Spinal cord (tissue), 10 donors: ENCODE data around the gene C5orf63. TPM values are rescaled to one million over a fixed set of nuclear protein-coding genes. Genes with fewer than 3 reads are reported as not detected.

Source experiments
- DNase-seq, 6 donors: peaks; one replicate each; pipeline versions ENCODE4 v3.0.0 to v3.0.0-alpha.2; 2013 to 2015; ENCODE audit warnings: low spot score in 6 of 6, low read depth in 4 of 6
- H3K27ac ChIP-seq: one replicate; pipeline ENCODE4 v1.5.1; 2013; ENCODE audit warnings: low read depth, low read length, control low read depth
- H3K27me3 ChIP-seq: one replicate; pipeline ENCODE4 v1.6.1; 2013; ENCODE audit warnings: low read length; ENCODE audit not compliant: control insufficient read depth, insufficient read depth
- H3K36me3 ChIP-seq: one replicate; pipeline ENCODE4 v1.6.1; 2013; ENCODE audit warnings: low read length; ENCODE audit not compliant: control insufficient read depth, insufficient read depth
- H3K4me1 ChIP-seq: one replicate; pipeline ENCODE4 v1.6.1; 2013; ENCODE audit warnings: low read length; ENCODE audit not compliant: control insufficient read depth, insufficient read depth
- H3K4me3 ChIP-seq: one replicate; pipeline ENCODE4 v1.5.1; 2013; ENCODE audit warnings: low read depth, low read length, control low read depth
- H3K9me3 ChIP-seq: one replicate; pipeline ENCODE4 v1.6.1; 2013; ENCODE audit warnings: low read length; ENCODE audit not compliant: control insufficient read depth, insufficient read depth
- WGBS: methylation state at CpG from one replicate; pipeline ENCODE4 v1.1.5; 2013; ENCODE audit warnings: missing lambda C conversion rate; ENCODE audit not compliant: insufficient coverage; 5-methylcytosine and 5-hydroxymethylcytosine counted together
- polyA plus RNA-seq, 2 donors: library from polyadenylated mRNA; unstranded; fragments of 120-200 nt; gene quantifications; one replicate each; pipeline ENCODE4 v1.2.1, GENCODE V29; 2013; ENCODE audit not compliant: insufficient read length in 2 of 2
- total RNA-seq, 2 donors: library from RNA; depleted of rRNA in 1 of 2; stranded (reverse); fragments of 120-200 nt in 1 of 2; fragments of >200 nt in 1 of 2; gene quantifications; one replicate each; pipeline versions ENCODE4 v1.2.3 to v1.2.4, GENCODE V29; 2013 to 2014
- donor health status: healthy.

Gene C5orf63
- total and polyA plus RNA-seq, 4 donors: 8.5 to 9.6 (median 9.1) TPM

GRCh38 chr5:127042593-127042992 lies 30.7 kb downstream of the C5orf63 start:
- no CpG with 5 or more reads among the region's 2 CpGs for WGBS
- Histone ChIP-seq H3K4me1 (no peaks in the 10 kb centered on the region), H3K27ac (no peak overlapping the region), H3K27me3 (no peaks in the 10 kb centered on the region), H3K36me3 (no peaks in the 10 kb centered on the region), H3K9me3 (no peaks in the 10 kb centered on the region), H3K4me3 (no peak overlapping the region)
- no peak for DNase-seq

GRCh38 chr5:127041571-127041970 lies 31.7 kb downstream of the C5orf63 start:
- H3K36me3 ChIP-seq: no peaks in the 10 kb centered on the region
- no peaks in the 10 kb centered on the region for H3K9me3 ChIP-seq
- H3K27ac ChIP-seq: no peak overlapping the region
- DNase-seq: peak in 1 of 6 donors; percentile 56
- no CpG with 5 or more reads among the region's 3 CpGs for WGBS
- no peaks in the 10 kb centered on the region for H3K27me3 ChIP-seq
- no peaks in the 10 kb centered on the region for H3K4me1 ChIP-seq
- no peak overlapping the region for H3K4me3 ChIP-seq

GRCh38 chr5:127040796-127041520 lies 32.3 kb downstream of the C5orf63 start:
- WGBS: 46% methylated on average over 4 of the region's 9 CpGs
- Histone ChIP-seq H3K4me1 (no peaks in the 10 kb centered on the region), H3K9me3 (no peaks in the 10 kb centered on the region), H3K36me3 (no peaks in the 10 kb centered on the region), H3K27ac (no peak overlapping the region), H3K27me3 (no peaks in the 10 kb centered on the region), H3K4me3 (no peak overlapping the region)
- DNase-seq: peak in 1 of 6 donors; percentile 9

- H3K36me3 ChIP-seq: no peaks in the 10 kb centered on the region
- H3K4me3 ChIP-seq: no peak overlapping the region
- H3K4me1 ChIP-seq: no peaks in the 10 kb centered on the region
- 20% methylated on average over 1 of the region's 4 CpGs for WGBS
- no peak overlapping the region for H3K27ac ChIP-seq
- H3K27me3 ChIP-seq: no peaks in the 10 kb centered on the region
- DNase-seq: peak in 1 of 6 donors; percentile 47
- no peaks in the 10 kb centered on the region for H3K9me3 ChIP-seq
Observed at GRCh38 chr5:127038550-127038949, 34.8 kb downstream of the C5orf63 start.

DNA sequence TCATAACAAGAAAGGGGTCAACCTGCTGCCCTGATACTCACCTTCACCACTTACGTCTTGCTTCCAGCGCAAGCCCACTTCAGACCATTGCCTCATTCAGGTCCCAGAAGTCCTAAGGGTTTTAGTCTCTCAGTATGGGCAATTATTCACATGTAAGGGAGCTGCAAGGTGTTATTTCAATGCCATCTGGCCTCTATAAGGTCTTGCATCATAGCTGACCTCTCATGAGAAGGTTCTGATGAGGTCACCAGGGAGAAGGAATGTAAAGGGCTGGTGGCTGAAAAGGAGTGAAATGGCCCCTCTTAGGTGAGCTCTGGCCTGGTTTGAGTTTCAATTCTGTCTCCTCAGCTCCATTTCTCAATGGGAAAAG lies 41.5 kb downstream of the C5orf63 start:
- Histone ChIP-seq H3K4me1 (peaks cover 24% of the 10 kb centered on the region), H3K36me3 (no peaks in the 10 kb centered on the region), H3K27ac (no peak overlapping the region), H3K4me3 (no peak overlapping the region), H3K27me3 (peaks cover 8% of the 10 kb centered on the region), H3K9me3 (no peaks in the 10 kb centered on the region)
- DNase-seq: no peak
- no CpG with 5 or more reads among the region's 2 CpGs for WGBS

DNA sequence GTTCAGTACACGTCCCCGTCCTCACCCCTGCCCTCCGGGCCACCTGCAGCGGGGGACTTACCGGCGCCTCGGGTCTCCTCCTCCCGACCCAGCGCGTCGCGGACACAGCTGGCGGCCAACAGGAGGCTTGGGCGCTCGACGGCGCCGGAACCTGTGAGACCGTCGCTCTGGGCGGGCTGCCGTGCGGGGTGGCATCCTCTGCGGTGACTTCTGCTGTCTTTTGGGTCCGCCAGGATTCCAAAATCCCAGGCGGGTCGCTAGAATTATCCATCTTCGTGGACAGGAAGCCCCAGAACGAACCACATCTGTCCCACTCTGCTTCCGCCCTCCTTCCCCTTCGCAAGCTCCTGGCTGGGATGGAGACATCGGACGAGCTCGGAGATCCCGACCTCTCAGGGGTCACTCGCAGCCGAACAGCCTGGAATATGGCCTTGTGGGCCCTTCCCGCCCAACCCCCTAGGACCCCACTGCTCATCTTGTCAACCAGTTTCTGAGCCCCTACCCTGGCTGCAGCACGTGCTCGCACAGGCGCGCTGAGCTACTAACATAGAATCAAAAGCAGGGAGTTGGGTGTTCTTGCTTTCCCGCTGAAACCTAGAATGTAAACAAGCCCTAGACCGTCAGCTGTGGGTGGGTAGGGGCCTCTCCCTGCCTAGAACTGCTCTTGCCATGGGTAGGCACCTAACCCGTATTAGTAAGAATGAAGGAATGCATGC lies 42.0 kb downstream of the C5orf63 start:
- peaks cover 8% of the 10 kb centered on the region for H3K27me3 ChIP-seq
- no peaks in the 10 kb centered on the region for H3K9me3 ChIP-seq
- H3K4me3 ChIP-seq: peak overlapping the region; percentile 79
- 10% methylated on average over 39 of the region's 45 CpGs for WGBS
- no peaks in the 10 kb centered on the region for H3K36me3 ChIP-seq
- peak overlapping the region; percentile 80 for H3K27ac ChIP-seq
- no peak for DNase-seq
- peaks cover 24% of the 10 kb centered on the region for H3K4me1 ChIP-seq

- Histone ChIP-seq H3K4me1 (peaks cover 24% of the 10 kb centered on the region), H3K27me3 (peaks cover 8% of the 10 kb centered on the region), H3K36me3 (no peaks in the 10 kb centered on the region), H3K9me3 (no peaks in the 10 kb centered on the region), H3K27ac (peak within 1 kb of the TSS; percentile 87), H3K4me3 (peak within 1 kb of the TSS; percentile 79)
- under 1% methylated on average over 97 of the region's 97 CpGs for WGBS
- peak; percentile 83 to 98 (median 90) for DNase-seq
Observed at GRCh38 chr5:127030259-127031146, 42.8 kb downstream of the C5orf63 start, which contains the start of gene MARCHF3. Gene MARCHF3, minus strand, starts transcription at chr5:127030558. Its CDS starts 112,387 bp downstream, at chr5:126918171.

GRCh38 chr5:127029581-127030258 lies 43.6 kb downstream of the C5orf63 start:
- Histone ChIP-seq H3K4me1 (peaks cover 24% of the 10 kb centered on the region), H3K27me3 (peaks cover 8% of the 10 kb centered on the region), H3K4me3 (peak overlapping the region; percentile 75), H3K9me3 (no peaks in the 10 kb centered on the region), H3K27ac (peak overlapping the region; percentile 87), H3K36me3 (no peaks in the 10 kb centered on the region)
- WGBS: under 1% methylated on average over 51 of the region's 51 CpGs
- DNase-seq: peak in 5 of 6 donors; percentile 41 to 88 (median 60)
